CD4-positive, alpha-beta T cell treated with Interleukin-4 for 1 hour (primary cell): ENCODE results near the gene POU2AF1.

Experiments used
- DNase-seq, 2 donors: peaks; one replicate each; pipeline ENCODE4 v3.0.0-alpha.2; 2020 to 2022

The POU2AF1 gene

GRCh38 chr11:111309215-111309915 is 69.7 kb downstream of the POU2AF1 start:
- DNase-seq = no peak

- DNase-seq = no peak
These were observed 70.9 kb downstream of the POU2AF1 start for GRCh38 chr11:111308140-111308539.

- DNase-seq = no peak
These were observed 71.5 kb downstream of the POU2AF1 start for GRCh38 chr11:111307472-111308108.

- DNase-seq = no peak
These were observed 72.8 kb downstream of the POU2AF1 start for GRCh38 chr11:111306321-111306720.

GRCh38 chr11:111305876-111306275 is 73.2 kb downstream of the POU2AF1 start:
- DNase-seq = no peak

- DNase-seq = no peak
These were observed 73.8 kb downstream of the POU2AF1 start for GRCh38 chr11:111305162-111305802.

- no peak for DNase-seq
These were observed 75.6 kb downstream of the POU2AF1 start for GRCh38 chr11:111303461-111303860.

- DNase-seq = no peak
These were observed 76.8 kb downstream of the POU2AF1 start for GRCh38 chr11:111302298-111302697.
